Suprapubic skin (tissue), 4 donors: ENCODE results near the gene C12orf43. TPM values are rescaled to one million over a fixed set of nuclear protein-coding genes. Genes with fewer than 3 reads are reported as not detected.

Experiments
- DNase-seq, 2 donors: peaks; one replicate each; pipeline ENCODE4 v3.0.0-alpha.2; 2019; ENCODE audit warnings: low spot score in 2 of 2
- H3K27ac ChIP-seq: fragments of 200-600 bp; sonication (generic); one replicate; pipeline ENCODE4 v1.5.1; 2019
- H3K27me3 ChIP-seq: fragments of 200-600 bp; sonication (generic); one replicate; pipeline ENCODE4 v1.5.1; 2019
- H3K36me3 ChIP-seq: fragments of 200-600 bp; sonication (generic); one replicate; pipeline ENCODE4 v1.5.1; 2019
- H3K4me1 ChIP-seq: fragments of 200-600 bp; sonication (generic); one replicate; pipeline ENCODE4 v1.5.1; 2019
- H3K4me3 ChIP-seq: fragments of 200-600 bp; sonication (generic); one replicate; pipeline ENCODE4 v1.5.1; 2019; ENCODE audit warnings: mild to moderate bottlenecking
- H3K9me3 ChIP-seq: fragments of 200-600 bp; sonication (generic); one replicate; pipeline ENCODE4 v1.5.1; 2019
- EP300 ChIP-seq: sonication (generic); formaldehyde crosslinking; IDR thresholded peaks from one replicate; pipeline ENCODE4 v1.6.1; 2017; ENCODE audit warnings: antibody characterized with exemption
- POLR2A ChIP-seq, 2 donors: fragments of 450-650 bp; IDR thresholded peaks; one replicate each; pipeline ENCODE4 v1.6.1; 2017; ENCODE audit warnings: antibody characterized with exemption in 2 of 2, mild to moderate bottlenecking in 2 of 2, moderate library complexity in 2 of 2
- POLR2AphosphoS5 ChIP-seq, 3 donors: sonication (generic); formaldehyde crosslinking; IDR thresholded peaks; one replicate each; pipeline ENCODE4 v1.6.1; 2017; ENCODE audit warnings: antibody characterized with exemption in 3 of 3
- WGBS: methylation state at CpG from one replicate; pipeline ENCODE4 v1.1.5; 2018; 5-methylcytosine and 5-hydroxymethylcytosine counted together
- total RNA-seq, 4 donors: library from RNA; depleted of rRNA; stranded (reverse); fragments of >200 nt; gene quantifications; one replicate each; pipeline ENCODE4 v1.1.0, GENCODE V29; 2016
- TF ChIP-seq, protein P1 (sequence below), 2 donors: fragments of 200-600 bp in 1 of 2; fragments of 450-650 bp in 1 of 2; sonication (generic) in 1 of 2; IDR thresholded peaks; one replicate each; pipeline ENCODE4 v1.5.1; 2016 to 2019; ENCODE audit warnings: antibody characterized with exemption in 2 of 2, mild to moderate bottlenecking in 1 of 2, moderate library complexity in 1 of 2

C12orf43 gene
- total RNA-seq, 4 donors from 2014 or later, result 5.4 to 14.8 (median 7.1) TPM

DNA sequence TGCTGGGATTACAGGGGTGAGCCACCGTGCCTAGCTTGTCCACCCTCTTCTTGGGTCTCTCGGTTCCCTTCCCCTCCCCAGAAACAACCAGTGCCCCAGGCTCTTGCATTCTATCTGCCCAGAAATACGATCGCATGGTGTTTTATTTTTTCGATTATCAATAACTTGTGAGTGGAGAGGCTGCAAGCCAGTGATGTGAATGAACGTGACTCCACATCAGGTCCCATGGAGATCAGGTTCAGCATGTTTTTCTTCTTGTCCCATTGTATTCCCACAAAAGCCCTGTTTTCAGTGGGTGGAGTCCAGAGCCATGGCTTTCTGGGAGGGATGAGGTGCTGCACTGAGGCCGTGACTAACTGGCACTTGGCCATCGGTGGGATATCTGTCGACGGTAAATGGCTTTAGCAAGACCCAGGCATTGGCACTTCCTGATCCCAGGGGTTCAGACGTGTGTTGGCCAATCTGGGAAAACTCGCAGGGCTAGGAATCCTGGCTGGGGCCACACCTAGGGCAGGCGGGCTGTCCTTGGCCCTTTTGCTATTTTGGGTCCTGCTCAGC is 50.7 kb downstream of the C12orf43 start:
- Histone ChIP-seq H3K27me3 (no peaks in the 10 kb centered on the region), H3K27ac (no peak overlapping the region), H3K4me3 (no peak overlapping the region), H3K9me3 (no peaks in the 10 kb centered on the region), H3K4me1 (peaks cover 23% of the 10 kb centered on the region), H3K36me3 (no peaks in the 10 kb centered on the region)
- DNase-seq, result no peak
- TF ChIP-seq POLR2A (IDR thresholded peaks at IDR 0.05) (no peak), POLR2AphosphoS5 (IDR thresholded peaks at IDR 0.05) (no peak), EP300 (no peak)
- TF ChIP-seq, protein P1, sequence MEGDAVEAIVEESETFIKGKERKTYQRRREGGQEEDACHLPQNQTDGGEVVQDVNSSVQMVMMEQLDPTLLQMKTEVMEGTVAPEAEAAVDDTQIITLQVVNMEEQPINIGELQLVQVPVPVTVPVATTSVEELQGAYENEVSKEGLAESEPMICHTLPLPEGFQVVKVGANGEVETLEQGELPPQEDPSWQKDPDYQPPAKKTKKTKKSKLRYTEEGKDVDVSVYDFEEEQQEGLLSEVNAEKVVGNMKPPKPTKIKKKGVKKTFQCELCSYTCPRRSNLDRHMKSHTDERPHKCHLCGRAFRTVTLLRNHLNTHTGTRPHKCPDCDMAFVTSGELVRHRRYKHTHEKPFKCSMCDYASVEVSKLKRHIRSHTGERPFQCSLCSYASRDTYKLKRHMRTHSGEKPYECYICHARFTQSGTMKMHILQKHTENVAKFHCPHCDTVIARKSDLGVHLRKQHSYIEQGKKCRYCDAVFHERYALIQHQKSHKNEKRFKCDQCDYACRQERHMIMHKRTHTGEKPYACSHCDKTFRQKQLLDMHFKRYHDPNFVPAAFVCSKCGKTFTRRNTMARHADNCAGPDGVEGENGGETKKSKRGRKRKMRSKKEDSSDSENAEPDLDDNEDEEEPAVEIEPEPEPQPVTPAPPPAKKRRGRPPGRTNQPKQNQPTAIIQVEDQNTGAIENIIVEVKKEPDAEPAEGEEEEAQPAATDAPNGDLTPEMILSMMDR (IDR thresholded peaks at IDR 0.05), result no peak
- 58% methylated on average over 13 of the region's 13 CpGs for WGBS

DNA sequence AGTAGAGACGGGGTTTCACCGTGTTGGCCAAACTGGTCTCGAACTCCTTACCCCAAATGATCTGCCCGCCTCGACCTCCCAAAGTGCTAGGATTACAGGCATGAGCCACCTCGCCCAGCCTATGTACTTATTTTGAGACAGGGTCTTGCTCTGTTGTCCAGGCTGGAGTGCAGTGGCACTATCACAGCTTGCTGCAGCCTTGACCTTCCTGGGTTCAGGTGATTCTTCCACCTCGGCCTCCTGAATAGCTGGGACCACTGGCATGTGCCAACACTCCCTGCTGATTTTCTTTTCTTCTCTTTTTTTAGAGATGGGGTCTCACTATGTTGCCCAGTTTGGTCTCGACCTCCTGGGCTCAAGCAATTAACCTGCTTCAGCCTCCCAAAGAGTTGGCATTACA is 52.0 kb downstream of the C12orf43 start:
- WGBS, result 96% methylated on average over 8 of the region's 8 CpGs
- TF ChIP-seq, protein P1 (IDR thresholded peaks at IDR 0.05), result no peak
- TF ChIP-seq EP300 (no peak), POLR2A (IDR thresholded peaks at IDR 0.05) (no peak), POLR2AphosphoS5 (IDR thresholded peaks at IDR 0.05) (no peak)
- no peak overlapping the region for H3K27ac ChIP-seq
- DNase-seq, result no peak
- H3K9me3 ChIP-seq, result no peaks in the 10 kb centered on the region
- H3K27me3 ChIP-seq, result no peaks in the 10 kb centered on the region
- H3K4me3 ChIP-seq, result no peak overlapping the region
- H3K36me3 ChIP-seq, result no peaks in the 10 kb centered on the region
- peaks cover 23% of the 10 kb centered on the region for H3K4me1 ChIP-seq

DNA sequence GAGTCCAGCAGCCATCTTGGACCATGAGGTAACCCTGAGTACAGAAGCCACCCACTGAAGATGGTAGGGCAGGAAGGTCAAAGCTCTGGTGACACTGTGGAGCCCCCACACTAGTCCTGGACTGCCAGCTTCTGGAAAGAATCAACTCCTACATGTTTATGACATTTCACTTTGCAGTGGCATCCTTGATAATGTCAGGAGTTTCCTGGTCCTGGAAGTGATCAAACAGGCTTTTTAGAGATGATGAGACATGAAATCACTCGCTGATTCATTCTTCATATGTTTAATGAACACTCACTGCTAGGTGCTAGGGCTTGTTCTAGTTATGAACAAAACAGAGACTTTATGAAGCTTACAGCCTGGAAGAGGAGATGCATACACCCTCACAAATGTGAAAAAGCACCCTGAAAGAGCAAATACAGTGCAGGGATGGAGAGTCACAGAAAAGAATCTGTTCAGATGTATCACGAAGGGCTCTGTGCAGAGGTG is 53.7 kb downstream of the C12orf43 start:
- H3K4me1 ChIP-seq, result peaks cover 23% of the 10 kb centered on the region
- peak overlapping the region; percentile 73 for H3K27ac ChIP-seq
- DNase-seq, result no peak

DNA sequence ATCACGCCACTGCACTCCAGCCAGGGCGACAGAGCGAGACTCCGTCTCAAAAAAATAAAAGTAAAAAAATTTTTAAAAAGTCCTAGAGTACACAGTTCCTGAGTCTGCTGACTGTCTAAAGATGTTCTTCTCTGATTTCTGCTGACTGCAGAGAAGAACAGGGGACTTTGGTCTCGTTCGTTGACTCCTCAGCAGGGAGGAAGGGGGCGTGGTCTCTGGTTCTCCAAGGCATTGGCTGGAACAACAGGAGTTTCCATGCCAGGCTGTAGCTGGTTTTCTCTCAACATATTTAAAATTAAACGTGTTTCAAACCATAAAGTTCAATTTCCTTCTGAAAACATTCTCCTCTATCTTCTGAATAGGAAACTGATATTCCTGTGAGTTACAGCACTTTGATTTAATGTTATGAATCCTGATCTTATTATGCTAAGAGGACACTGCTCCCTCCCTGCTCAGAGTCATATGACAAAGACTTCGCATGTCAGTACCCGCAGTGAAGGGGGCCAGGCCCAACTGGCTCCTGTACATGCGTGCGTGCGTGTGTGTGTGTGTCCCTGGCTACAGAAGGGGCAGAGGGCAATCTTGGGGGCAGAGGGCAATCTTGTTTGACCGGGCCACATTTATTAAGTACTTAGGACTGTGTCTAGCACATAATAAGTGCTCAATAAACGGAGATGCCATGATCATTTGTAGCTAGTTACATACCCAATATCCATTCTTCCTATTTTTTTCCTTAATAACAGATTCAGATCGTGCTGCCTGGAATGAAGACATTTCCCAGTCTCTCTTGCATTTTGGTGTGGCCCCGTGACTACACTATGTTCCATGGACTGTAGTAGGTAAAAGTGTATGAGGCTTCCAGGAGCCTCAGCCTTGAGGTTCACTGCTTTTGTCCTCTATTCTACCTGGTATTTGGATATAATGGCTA is 54.4 kb downstream of the C12orf43 start:
- peaks cover 23% of the 10 kb centered on the region for H3K4me1 ChIP-seq
- TF ChIP-seq, protein P1 (IDR thresholded peaks at IDR 0.05), result no peak
- no peak for TF ChIP-seq POLR2A (IDR thresholded peaks at IDR 0.05)
- TF ChIP-seq POLR2AphosphoS5 (IDR thresholded peaks at IDR 0.05), result no peak
- TF ChIP-seq EP300, result no peak
- no peaks in the 10 kb centered on the region for H3K36me3 ChIP-seq
- H3K27ac ChIP-seq, result peak overlapping the region; percentile 73
- H3K27me3 ChIP-seq, result no peaks in the 10 kb centered on the region
- no peaks in the 10 kb centered on the region for H3K9me3 ChIP-seq
- no peak overlapping the region for H3K4me3 ChIP-seq
- peak in 1 of 2 donors; percentile 71 for DNase-seq
- 57% methylated on average over 17 of the region's 17 CpGs for WGBS

More for the DNA sequence above, 53.7 kb downstream of the C12orf43 start:
- no peaks in the 10 kb centered on the region for H3K9me3 ChIP-seq
- H3K27me3 ChIP-seq, result no peaks in the 10 kb centered on the region
- H3K36me3 ChIP-seq, result no peaks in the 10 kb centered on the region
- WGBS, result 53% methylated on average over 2 of the region's 2 CpGs
- H3K4me3 ChIP-seq, result no peak overlapping the region
- TF ChIP-seq POLR2A (IDR thresholded peaks at IDR 0.05) (no peak), EP300 (no peak), POLR2AphosphoS5 (IDR thresholded peaks at IDR 0.05) (no peak)
- TF ChIP-seq, protein P1 (IDR thresholded peaks at IDR 0.05), result no peak

DNA sequence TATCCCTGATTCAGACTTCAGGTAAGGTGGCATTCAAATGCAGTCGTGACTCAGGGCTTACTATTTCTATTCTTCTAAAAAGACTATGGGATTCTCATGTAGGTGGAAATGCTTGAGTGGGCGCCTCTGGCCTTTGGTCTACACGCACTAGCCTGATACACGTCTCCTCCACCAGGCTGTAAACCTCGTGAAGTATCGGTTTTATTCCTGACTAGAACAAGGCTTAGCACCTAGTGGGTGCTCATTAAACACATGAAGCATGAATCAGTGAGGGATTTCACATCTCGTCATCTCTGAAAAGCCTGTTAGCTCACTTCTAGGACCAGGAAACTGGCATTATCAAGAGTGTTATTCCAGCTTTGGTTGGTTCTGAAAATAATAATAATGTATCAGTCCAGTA is 55.6 kb downstream of the C12orf43 start:
- 75% methylated on average over 7 of the region's 7 CpGs for WGBS
- DNase-seq, result no peak
- no peak overlapping the region for H3K4me3 ChIP-seq
- H3K27ac ChIP-seq, result peak overlapping the region; percentile 73
- H3K27me3 ChIP-seq, result no peaks in the 10 kb centered on the region
- no peak for TF ChIP-seq POLR2A (IDR thresholded peaks at IDR 0.05)
- TF ChIP-seq, protein P1 (IDR thresholded peaks at IDR 0.05), result no peak
- TF ChIP-seq POLR2AphosphoS5 (IDR thresholded peaks at IDR 0.05), result no peak
- TF ChIP-seq EP300, result no peak
- peaks cover 23% of the 10 kb centered on the region for H3K4me1 ChIP-seq
- no peaks in the 10 kb centered on the region for H3K36me3 ChIP-seq
- no peaks in the 10 kb centered on the region for H3K9me3 ChIP-seq
